BJ (cell line): ENCODE measurements around the gene OLFM2. TPM values are rescaled to one million over a fixed set of nuclear protein-coding genes. Genes with fewer than 3 reads are reported as not detected.

ENCODE experiments used
- CTCF ChIA-PET: fragments of 350-600 bp; formaldehyde crosslinking; extraction: SDS; loops from one replicate; lab custom pipeline; 2021; ENCODE audit warnings: antibody characterized with exemption, inconsistent platforms; lab: Yijun Ruan, JAX
- POLR2A ChIA-PET: fragments of 300-600 bp; sonication (Branson Sonifier 250); formaldehyde crosslinking; extraction: SDS; loops from one replicate; lab custom pipeline; 2021; ENCODE audit warnings: antibody characterized with exemption; lab: Charles Lee
- DNase-seq: peaks from one replicate; pipeline ENCODE4 v3.0.0-alpha.2; 2011; ENCODE audit warnings: low read depth
- H3K27me3 ChIP-seq: 2 replicates; pipeline ENCODE4 v1.6.0; 2011; ENCODE audit warnings: low read length; ENCODE audit not compliant: control insufficient read depth, insufficient read depth
- H3K36me3 ChIP-seq: 2 replicates; pipeline ENCODE4 v1.5.1; 2011; ENCODE audit warnings: low read length; ENCODE audit not compliant: control insufficient read depth, insufficient read depth
- H3K4me3 ChIP-seq: 2 replicates; pipeline ENCODE4 v1.5.1; 2011; ENCODE audit warnings: low read depth, mild to moderate bottlenecking, control low read depth, low read length
- CTCF ChIP-seq: IDR thresholded peaks from 2 replicates; pipeline ENCODE4 v1.5.1; 2011; ENCODE audit warnings: low read depth, mild to moderate bottlenecking, control low read depth, inconsistent platforms, low read length, moderate library complexity; ENCODE audit not compliant: insufficient read depth
- polyA plus RNA-seq: library from polyadenylated mRNA; depleted of rRNA; stranded (reverse); fragments of >200 nt; gene quantifications from 2 replicates; pipeline ENCODE4 v1.2.3, GENCODE V29; 2011

The OLFM2 gene
- polyA plus RNA-seq, 1 experiment = 88.3 TPM

DNA sequence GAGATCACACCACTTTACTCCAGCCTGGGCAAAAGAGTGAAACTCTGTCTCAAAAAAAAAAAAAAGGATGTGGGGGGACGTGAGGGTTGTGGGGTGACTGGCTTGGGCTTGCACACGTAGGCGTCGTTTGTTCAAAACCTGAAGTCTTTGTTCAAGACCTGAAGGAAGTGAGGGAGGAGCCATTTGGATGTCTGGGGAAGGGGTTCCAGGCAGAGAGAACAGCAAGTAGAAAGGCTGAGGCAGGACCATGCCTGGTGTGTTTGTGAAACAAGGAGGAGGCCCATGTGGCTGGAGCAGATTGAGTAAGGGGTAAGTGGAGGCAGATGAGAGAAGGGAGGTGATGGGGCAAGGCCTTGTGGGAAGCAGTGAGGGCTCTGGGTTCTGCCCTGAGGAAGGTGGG lies 73.4 kb downstream of the OLFM2 start:
- H3K4me3 ChIP-seq = no peak overlapping the region
- peaks cover 2% of the 10 kb centered on the region; the same call in 1 of the 2 replicates for H3K27me3 ChIP-seq
- ChIA-PET POLR2A (no interaction called here), CTCF (interaction anchor here (0.7 kb wide), 1 partner anchor 22 kb away, joined by 3 read pairs; no protein-coding TSS in a partner anchor)
- H3K36me3 ChIP-seq = no peaks in the 10 kb centered on the region
- no peak for TF ChIP-seq CTCF
- DNase-seq = no peak

- DNase-seq = no peak
- CTCF ChIA-PET = no interaction called here
- no peak overlapping the region for H3K4me3 ChIP-seq
- H3K36me3 ChIP-seq = no peaks in the 10 kb centered on the region
- POLR2A ChIA-PET = no interaction called here
- no peak for TF ChIP-seq CTCF
- peaks cover 2% of the 10 kb centered on the region; the same call in 1 of the 2 replicates for H3K27me3 ChIP-seq
These were observed 74.8 kb downstream of the OLFM2 start for GRCh38 chr19:9861503-9861902.

GRCh38 chr19:9860407-9860806 lies 75.9 kb downstream of the OLFM2 start:
- Histone ChIP-seq H3K4me3 (no peak overlapping the region), H3K27me3 (peaks cover 2% of the 10 kb centered on the region; the same call in 1 of the 2 replicates), H3K36me3 (no peaks in the 10 kb centered on the region)
- ChIA-PET POLR2A (no interaction called here), CTCF (no interaction called here)
- no peak for DNase-seq
- TF ChIP-seq CTCF = no peak

DNA sequence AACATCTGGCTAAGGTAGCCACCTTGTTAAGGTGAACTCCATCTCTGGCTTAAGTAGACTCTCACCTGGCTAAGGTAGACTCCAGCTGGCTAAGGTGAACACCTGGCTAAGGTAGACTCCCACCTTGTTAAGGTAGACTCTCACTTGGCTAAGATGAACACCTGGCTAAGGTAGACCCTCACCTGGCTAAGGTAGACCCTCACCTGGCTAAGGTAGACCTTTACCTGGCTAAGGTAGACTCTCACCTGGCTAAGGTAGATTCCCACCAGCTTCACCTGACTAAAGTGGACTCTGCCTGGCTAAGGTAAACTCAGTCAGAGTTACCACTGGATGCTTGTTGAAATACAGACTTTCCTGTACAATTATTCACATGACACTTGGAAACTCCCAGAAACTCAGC lies 77.5 kb downstream of the OLFM2 start:
- CTCF ChIA-PET = interaction anchor here (1.1 to 2.4 kb wide), 3 partner anchors 11 to 171 kb away, joined by 3 to 8 read pairs (median 4); no protein-coding TSS in a partner anchor
- no peak overlapping the region for H3K4me3 ChIP-seq
- DNase-seq = no peak
- TF ChIP-seq CTCF = no peak
- POLR2A ChIA-PET = no interaction called here
- no peaks in the 10 kb centered on the region for H3K27me3 ChIP-seq
- no peaks in the 10 kb centered on the region for H3K36me3 ChIP-seq

DNA sequence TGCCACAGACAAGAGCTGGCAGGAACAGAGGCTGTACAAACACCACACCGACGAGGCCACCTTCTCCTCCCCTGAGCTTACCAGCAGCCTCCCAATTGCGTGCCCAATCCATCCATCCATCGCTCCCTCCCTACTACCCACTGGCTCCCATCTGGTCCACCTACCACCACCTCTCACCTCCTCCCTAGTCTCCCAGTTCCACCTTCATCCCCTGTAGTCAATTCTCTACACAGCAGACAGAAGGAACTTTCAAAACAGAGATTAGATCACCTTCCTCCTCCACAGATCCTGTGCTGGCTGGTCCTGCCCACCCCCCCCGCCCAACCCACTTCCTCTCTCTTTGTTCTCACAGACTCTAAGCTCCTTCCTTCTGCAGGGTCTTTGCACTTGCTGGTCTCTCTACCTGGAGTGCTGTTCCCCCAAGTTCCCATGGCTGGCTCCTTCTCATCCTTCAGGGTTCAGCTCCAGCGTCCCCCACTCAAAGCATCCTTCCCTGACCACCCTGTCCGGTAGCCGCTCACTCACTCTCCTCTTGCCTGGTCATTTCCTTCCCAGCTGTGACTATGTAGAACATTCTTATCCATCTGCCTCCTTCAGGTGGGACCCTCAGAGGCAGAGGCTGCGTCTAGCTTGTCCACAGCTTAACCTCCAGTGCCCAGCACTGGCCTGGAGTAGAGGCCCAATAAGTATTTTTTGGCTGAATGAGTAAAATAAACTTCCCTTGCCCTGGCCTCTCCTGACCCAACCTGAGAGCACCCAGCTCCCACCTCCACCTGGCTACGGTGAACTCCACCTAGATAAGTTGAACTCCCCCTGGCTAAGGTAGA lies 78.2 kb downstream of the OLFM2 start:
- DNase-seq = no peak
- no peak for TF ChIP-seq CTCF
- H3K36me3 ChIP-seq = no peaks in the 10 kb centered on the region
- no peaks in the 10 kb centered on the region for H3K27me3 ChIP-seq
- CTCF ChIA-PET = interaction anchor here (0.6 to 2.4 kb wide), 5 partner anchors 10 to 172 kb away, joined by 3 to 8 read pairs (median 3); no protein-coding TSS in a partner anchor
- no peak overlapping the region for H3K4me3 ChIP-seq
- POLR2A ChIA-PET = no interaction called here
